Activated CD4-positive, CD25-positive, alpha-beta regulatory T cell treated with anti-CD3 and anti-CD28 coated beads, Interleukin-2, amount 50 U/mL, for 24 hours (primary cell): ENCODE results near the gene C19orf44.
"Not testable (repeated sequence)": the region's sequence is repeated elsewhere in the genome, so short reads cannot be mapped to it uniquely, and the experiment has no call there.

Source experiments
- ATAC-seq, 2 donors: fragments of 150-1000 bp; cut with Tn5 transposase; one replicate each; pipeline ENCODE4 v1.10.0; 2021; ENCODE audit warnings: mild to moderate bottlenecking in 1 of 2, moderate library complexity in 1 of 2

Gene C19orf44

DNA sequence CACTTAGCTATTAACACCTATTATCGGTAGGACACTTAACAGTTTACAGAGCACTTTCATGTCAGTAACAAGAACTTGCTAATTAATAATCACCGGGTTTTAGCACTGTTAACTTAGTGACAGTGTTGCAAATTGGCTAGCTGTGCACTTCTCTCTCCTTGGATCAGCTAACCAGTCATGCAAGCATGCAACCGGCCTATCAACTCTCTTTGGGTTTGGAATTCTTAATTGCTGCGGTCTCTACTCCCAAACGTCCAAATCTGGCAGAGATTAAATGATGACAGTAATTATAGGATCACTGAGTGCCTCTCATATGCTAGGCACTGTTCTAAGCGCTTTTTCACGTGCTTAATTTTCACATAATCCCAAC is 25.7 kb upstream of the C19orf44 start:
- no peak for ATAC-seq

DNA sequence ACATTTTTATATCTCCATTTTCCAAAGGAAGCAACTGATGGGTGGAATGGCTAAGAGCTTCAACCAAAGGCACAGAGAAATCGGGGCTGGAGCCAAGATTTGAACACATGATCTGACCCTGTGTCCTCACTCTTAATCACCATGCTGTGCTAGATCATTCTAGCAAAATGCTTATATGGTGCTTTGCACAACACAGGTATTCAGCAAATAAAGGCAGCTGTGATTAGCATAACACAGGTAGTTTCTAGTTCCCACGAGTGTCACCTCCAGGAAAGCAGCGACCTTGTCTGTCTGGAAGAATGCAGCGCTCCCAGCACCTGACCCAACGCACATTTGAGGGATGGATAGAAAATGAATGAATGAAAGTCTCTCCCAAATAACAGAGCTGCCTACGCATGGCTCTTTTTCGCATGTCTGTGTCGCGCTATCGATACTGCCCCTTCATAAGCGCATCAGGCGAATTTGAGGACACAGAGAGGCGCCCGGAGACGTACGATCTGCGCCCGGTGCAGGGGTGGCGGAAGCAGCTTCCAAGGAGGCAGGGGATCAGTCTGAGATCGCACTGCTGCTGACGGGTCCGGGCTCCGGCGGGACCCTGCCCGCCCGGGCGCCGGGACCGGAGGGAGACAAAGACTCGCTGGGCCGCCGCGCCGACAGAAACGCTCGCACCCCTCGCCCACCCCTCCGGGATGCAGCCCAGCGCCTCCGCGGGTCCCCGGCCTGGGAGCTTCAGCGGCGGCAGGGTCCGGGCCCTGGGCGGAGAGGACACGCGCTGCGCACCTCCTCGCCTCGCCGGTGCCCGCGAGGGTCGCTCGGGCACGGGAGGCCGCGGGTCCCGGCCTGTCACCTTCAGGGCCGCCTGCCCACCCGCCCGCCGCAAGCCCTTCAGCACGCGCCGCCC is 25.0 kb upstream of the C19orf44 start:
- peak; percentile 14 to 25 for ATAC-seq

DNA sequence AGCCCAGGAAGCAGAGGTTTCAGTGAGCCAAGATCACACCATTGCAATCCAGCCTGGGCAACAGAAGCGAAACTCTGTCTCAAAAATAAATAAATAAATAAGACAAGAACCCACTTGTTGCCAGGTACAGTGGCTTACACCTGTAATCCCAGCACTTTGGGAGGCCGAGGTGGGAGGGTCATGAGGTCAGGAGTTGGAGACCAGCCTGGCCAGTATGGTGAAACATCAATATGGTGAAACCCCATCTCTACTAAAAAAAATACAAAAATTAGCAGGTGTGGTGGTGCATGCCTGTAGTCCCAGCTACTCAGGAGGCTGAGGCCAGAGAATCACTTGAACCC is 23.7 kb upstream of the C19orf44 start:
- ATAC-seq: not testable (repeated sequence)

DNA sequence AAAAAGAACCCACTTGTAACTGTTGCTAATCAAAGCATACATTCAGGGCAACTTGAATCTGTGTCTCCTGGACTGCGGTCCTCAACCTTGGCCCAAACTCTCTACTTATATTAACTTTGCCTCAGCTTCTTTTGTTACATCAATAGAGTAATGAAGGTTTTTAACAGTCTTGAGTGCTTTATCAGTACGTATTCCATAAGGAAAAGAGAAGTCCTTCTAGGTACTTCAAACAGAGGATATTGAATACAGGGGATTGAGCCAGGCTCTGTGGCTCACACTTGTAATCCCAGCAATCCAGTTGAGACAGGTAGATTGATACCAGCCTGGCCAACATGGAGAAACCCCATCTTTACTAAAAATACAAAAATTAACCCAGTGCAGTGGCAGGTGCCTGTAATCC is 23.2 kb upstream of the C19orf44 start:
- ATAC-seq: no peak

DNA sequence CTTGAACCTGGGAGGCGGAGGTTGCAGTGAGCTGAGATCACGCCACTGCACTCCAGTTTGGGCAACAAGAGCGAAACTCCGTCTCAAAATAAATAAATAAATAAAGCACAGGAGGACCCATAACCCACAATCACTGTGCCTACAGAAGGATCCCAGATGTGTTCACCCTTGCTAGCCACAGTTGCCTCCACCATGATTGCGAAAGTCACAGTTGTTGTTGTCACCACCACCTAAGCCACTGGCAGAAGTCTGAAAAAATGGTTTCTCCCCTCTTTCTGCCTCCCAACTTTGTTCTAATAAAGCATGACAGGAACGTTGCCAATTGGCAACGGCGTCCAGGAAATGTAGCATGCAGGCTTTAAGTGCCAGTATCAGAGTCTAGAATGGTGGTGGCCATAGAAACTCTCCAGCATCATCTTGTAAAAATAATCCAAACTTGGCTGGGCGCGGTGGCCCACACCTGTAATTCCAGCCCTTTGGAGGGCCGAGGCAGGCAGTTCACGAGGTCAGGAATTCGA is 22.3 kb upstream of the C19orf44 start:
- no peak for ATAC-seq

DNA sequence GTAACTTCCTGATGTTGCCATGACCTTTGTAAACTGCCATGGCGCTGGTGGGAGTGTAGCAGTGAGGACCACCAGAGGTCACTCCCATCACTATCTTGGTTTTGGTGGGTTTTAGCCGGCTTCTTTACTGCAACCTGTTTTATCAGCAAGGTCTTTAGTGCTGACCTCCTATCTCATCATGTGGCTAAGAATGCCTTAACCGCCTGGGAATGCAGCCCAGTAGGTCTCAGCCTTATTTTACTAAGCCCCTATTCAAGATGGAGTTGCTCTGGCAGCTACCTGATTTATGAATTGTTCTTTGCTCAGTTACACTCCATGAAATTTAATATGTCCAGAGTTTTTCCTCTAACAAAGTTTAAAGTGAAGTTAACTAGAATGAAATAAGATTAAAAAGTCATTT is 19.8 kb upstream of the C19orf44 start:
- ATAC-seq: no peak

DNA sequence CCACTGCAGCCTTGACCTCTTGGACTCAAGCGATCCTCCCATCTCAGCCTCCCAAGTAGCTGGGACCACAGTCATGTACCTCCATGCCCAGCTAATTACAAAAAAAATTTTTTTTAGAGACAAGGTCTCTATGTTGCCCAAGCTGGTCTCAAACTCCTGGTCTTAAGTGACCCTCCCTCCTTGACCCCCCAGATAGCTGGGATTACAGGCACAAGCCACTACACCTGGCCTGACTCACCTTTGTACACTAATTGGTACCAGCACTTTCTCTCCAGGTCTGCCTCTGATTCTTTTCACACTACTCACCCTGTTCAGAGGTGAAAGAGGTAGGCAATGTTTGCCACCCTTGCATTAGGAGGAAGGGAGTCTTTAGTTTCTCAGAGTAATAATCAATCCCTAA is 18.9 kb upstream of the C19orf44 start:
- ATAC-seq: no peak

DNA sequence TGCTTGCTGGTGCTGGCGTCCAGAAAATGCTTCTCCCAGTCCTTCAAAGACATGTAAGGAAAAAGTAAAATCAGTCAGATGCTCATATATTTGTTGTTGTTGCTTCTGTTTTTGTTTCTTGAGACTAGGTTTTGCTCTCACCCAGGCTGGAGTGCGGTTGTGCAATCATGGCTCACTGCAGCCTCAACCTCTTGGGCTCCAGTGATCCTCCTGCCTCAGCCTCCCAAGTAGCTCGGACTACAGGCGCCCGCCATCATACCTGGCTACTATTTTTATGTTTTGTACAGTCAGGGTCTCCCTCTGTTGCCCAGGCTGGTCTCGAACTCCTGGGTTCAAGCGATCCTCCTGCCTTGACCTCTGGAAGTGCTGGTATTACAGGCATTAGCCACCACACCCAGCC is 13.4 kb upstream of the C19orf44 start:
- ATAC-seq: no peak

DNA sequence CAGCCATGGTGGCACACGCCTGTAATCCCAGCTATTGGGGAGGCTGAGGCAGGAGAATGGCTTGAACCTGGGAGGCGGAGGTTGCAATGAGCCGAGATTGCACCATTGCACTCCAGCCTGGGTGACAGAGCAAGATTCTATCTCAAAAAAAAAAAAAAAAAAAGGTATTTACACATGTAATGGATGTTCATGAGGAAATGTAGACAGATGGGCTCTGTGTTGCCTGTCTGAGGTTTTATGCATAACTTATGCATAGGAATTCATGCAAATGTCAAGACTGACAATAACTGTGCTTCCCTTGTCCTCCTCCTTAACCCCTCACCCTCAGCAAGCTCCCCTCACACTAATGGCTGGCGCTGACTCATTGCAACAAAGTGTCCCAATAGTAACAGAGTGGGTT is 9.7 kb upstream of the C19orf44 start:
- ATAC-seq: not testable (repeated sequence)

DNA sequence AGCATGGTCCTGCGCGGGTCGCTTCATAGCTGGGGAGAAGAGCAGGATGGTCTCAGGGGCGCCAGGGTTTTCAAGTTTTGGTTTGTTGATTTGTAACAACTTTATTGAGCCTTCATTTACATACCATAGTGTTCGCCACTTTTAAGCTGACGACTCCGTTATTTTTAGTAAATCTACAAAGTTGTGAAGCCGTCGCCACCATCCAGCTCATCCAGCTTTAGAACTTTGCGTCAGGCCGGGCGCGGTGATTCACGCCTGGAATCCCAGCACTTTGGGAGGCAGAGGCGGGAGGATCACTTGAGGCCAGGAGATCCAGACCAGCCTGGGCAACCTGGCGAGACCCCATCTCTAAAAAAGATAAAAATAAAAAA is 404 bp downstream of the C19orf44 start:
- no peak for ATAC-seq

DNA sequence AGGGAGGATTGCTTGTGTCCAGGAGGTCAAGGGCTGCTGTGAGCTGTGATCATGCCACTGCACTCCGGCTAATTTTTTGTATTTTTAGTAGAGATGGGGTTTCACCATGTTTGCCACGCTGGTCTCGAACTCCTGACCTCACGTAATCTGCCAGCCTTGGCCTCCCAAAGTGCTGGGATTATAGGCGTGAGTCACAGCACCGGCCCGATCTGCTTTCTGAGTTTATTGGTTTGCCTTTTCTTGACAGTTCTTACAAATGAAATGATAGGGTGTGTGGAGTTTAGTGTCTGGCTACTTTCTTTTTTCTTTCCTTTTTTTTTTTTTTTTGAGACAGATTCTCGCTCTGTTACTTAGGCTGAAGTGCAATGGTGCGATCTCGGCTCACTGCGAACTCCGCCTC is 848 bp downstream of the C19orf44 start:
- ATAC-seq: no peak

DNA sequence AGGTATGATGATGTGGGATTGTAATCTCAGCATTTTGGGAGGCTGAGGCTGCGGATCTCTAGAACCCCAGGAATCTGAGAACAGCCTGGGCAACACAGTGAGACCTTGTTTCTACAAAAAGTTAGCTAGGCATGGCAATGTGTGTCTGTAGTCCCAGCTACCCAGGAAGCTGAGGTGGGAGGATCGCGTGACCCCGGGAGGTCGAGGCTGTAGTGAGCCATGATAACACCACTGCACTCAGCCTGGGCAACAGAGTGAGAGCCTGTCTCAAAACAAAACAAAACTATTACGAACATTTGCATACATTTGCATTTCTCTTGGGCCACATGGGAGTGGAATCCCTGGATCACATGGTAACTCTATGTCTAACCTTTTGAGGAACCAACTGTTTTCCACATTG is 1.6 kb downstream of the C19orf44 start:
- ATAC-seq: no peak

DNA sequence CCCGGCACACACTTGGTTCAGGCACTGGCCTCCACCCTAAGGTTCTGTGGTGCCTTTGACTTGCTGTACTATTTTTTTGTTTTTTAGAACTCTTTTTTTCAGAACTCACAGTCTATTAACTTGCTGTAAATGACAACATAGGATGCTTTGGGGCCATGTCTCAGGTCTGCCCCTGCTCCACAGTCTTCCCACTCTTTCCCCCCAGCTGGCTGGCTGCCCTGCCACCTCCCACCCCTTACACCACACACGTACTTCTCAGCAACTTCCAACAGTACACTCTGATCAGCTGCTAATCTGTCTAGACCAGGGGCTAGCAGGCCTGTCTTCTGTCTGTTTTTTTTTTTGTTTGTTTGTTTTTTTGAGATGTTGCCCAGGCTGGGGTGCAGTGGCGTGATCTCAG is 8.1 kb downstream of the C19orf44 start:
- ATAC-seq: no peak

DNA sequence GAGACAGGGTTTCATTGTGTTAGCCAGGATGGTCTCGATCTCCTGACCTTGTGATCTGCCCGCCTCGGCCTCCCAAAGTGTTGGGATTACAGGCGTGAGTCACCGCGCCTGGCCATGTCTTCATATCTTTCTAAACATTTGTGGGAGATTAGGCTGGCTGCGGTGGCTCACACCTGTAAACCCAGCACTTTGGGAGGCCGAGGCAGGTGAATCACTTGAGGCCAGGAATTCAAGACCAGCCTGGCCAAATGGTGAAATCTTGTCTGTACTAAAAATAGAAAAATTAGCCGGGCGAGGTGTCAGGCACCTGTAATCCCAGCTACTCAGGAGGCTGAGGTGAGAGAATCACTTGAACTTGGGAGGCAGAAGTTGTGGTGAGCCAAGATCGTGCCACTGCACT is 10.0 kb downstream of the C19orf44 start:
- ATAC-seq: not testable (repeated sequence)

DNA sequence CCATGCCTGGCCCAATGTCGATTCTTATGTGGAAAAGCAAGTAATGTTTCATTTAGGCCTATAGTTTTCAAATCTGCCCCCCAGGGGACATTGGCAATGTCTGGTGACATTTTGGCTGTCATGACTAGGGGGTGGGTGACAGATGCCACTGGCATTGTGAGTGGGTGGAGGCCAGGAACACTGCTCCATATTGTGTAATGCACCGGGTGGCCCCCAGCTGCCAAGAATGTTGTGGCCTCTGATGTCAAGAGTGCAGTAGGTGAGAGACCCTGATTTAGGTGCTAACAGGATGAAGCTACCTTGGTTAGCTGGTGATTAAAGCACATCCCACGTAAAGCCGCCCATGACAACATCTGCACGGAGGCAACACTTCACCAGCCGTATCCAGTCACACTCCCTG is 10.8 kb downstream of the C19orf44 start:
- no peak for ATAC-seq

DNA sequence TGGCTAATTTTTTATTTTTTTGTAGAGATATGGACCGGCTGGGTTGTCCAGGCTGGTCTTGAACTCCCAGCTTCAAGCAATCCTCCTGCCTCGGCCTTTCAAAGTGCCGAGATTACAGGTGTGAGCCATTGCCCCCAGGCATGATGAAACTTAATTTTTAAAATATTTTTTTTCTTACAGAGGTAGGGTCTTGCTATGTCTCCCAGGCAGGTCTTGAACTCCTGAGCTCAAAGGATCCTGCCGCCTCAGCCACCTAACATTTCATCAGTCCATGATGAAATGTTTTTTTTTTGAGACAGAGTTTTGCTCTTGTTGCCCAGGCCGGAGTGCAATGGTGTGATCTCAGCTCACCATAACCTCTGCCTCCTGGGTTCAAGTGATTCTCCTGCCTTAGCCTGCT is 12.4 kb downstream of the C19orf44 start:
- ATAC-seq: no peak

DNA sequence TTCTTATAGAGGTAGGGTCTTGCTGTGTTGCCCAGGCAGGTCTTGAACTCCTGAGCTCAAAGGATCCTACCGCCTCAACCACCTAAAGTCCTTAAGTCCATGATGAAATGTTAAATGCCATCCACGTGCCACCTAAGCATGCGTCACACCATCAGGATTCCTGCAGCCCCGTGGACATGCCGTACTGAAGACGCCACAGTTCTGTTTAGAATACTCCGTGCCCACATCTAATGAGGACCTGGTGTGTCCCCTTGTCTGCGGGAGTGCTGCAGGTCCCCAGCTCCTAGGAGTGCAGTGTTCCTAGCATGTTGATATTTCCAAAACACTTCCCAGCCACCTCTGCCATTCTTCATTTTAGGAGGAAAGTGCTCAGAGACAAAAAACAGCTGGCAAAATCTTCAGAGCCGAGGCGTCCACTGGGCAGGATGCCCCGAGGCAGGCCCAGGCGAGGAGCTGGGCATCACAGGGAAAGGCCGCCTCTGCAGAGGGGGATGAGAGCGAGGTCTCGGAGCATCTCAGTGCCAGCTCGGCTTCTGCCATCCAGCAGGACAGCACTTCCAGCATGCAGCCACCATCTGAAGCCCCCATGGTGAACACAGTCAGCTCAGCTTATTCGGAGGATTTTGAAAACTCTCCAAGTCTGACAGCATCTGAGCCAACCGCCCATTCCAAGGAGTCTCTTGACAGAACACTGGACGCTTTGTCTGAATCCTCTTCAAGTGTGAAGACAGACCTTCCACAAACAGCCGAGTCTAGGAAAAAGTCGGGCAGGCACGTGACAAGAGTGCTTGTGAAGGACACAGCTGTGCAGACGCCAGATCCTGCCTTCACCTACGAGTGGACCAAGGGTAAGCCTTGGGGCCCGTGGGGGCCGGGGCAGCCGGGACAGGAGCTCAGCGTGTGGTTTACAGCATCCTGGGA is 13.2 kb downstream of the C19orf44 start:
- no peak for ATAC-seq

DNA sequence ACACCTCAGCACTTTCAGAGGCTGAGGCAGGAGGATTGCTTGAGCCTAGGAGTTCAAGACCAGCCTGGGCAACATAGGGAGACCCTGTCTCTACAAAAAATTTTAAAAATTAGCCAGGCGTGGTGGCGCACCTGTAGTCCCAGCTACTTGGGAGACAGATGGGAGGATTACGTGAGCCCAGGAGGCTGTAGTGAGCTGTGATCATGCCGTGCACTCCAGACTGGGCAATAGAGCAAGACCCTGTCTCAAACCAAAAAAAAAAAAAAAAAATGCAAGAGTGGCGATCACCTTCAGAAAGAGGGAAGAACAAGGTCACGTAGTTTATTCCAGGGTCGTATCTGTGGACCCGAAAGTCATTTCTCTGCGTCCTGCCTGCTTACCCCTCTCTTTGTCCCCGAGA is 16.4 kb downstream of the C19orf44 start:
- not testable (repeated sequence) for ATAC-seq

DNA sequence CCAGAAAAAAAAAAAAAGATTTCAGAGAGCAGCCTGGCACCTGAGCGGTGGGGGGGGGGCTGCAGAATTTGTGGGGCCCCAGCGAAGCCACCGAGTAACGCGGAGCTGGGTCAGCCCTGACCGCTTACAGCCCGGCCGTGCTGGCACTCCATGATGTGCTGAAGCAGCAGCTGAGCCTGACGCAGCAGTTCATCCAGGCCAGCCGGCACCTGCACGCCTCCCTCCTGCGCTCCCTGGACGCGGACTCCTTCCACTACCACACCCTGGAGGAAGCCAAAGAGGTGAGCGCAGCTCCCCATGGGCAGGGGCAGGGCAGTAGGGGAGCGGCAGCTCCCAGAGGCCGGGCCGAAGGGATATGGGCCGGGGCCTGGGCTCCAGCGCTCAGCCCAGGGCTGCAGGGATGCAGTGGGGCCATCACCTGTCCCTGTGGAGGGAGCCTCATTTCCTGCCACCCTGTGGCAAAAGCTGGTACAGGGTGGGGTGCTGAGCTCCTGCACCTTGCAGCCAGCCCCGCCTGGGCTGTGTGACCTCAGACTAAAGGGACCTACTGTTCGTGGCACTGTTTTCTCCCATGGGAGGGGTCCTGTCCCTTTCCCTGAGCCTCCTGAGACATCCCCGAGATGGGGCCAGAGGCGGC is 18.3 kb downstream of the C19orf44 start:
- ATAC-seq: no peak

DNA sequence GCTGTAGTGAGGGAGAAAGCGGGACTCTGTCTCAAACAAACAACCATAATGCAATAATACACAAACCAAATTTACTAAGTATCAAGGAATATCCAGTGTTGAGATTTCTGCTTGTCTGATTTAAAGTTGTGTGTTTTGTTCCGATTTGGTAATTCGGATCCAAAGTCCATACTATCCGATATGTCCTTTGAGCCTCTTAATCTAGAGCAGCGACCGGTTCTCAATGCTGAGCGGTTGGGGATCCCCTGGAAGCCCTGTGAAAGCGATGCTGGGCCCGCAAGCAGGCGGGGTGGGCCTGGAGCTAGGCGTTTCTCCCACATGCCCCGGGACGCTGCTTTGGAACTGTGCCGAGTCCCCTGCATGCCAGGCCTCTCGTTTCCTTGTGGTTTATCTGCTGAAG is 20.2 kb downstream of the C19orf44 start:
- no peak for ATAC-seq

DNA sequence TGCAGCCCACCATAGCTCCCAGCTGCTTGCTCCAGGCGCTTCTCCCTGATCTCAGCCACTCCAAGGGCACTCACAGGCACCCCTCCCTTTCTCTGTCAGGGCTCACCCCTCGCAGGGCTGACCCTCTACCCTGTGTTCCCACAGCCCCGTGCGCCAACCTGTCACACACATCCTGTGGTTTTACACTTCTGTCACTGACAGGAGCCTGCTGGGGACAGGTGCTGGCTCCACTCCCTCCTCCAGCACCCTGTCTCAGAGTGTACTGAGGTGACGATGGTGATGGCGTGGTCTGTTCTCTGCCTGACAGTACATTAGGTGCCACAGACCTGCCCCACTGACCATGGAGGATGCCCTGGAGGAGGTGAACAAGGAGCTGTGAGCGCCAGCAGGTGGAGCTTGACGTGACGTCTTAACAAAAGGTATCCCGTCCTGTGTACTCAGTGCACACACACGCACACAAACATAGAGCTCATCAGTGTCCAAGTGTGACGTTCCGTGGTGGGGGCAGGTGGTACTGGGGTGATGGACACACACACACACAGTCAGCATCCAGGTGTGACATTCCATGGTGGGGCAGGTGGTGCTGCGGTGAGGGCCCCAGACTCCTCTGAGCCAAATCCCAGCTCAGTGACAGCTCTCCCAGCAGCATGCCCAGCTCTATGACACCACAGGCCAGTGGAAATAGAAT is 20.9 kb downstream of the C19orf44 start:
- ATAC-seq: no peak

DNA sequence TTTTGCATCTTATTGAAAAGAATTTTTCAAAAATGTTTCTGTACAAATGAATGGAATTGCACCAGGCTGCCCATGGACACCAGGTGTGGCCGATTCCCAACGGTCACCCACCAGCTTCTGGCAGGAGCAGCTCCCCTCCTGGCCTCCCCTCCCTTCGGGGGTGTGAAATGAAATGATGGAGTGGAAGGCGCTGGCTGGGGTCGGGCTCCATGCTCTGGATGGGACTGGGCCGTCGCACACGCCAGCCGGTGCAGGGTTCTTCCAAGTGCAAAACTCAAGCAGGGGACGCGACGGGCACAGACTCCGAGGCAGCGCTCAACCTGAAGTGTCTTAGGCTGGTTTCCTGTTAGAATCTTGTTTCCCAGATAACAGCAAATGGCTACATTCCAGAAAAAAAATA is 21.9 kb downstream of the C19orf44 start:
- no peak for ATAC-seq
